Inflammatory macrophage (primary cell): Measurements from ENCODE around the gene FLNB.

Experiments used
- DNase-seq, 2 donors: peaks; one replicate each; pipeline ENCODE4 v3.0.0-alpha.2; 2020 to 2022
- total RNA-seq, 18 experiments: gene quantifications; one replicate each; lab custom pipeline; 2026; ENCODE audit warnings: mixed read lengths in 6 of 18, inconsistent platforms in 2 of 18; lab: John Stamatoyannopoulos, UW

Gene FLNB
- total RNA-seq, result 53.5 to 295 (median 170) reads per million in 18 experiments

DNA sequence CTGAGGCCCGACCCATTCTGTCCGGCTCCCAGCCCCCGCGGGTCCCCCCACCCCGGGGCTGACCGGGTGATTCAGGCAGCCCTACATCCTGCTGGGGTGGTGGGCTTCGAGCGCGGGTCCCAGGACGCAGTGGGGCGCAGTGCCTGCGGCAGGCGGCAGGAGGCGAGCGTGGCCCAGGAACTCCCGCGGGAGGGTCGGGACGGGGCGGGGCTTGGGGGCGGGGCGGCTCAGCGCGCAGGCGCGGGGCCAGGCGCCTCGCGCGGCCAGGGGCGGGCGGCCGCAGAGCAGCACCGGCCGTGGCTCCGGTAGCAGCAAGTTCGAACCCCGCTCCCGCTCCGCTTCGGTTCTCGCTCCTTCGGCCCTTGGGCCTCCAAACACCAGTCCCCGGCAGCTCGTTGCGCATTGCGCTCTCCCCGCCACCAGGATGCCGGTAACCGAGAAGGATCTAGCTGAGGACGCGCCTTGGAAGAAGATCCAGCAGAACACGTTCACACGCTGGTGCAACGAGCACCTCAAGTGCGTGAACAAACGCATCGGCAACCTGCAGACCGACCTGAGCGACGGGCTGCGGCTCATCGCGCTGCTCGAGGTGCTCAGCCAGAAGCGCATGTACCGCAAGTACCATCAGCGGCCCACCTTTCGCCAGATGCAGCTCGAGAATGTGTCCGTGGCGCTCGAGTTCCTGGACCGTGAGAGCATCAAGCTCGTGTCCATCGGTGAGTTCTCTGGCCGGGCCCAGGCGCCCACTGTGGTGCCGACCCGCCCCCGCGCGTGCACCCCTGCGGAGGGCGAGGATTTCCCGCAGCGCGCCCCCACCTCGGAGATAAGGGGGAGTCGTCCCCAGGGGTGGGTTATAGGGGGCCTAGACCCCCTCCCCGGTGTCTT, at the start of gene FLNB:
FLNB (plus strand) TSS at position 282 of the 885 bp plus-strand sequence; CDS start at position 425, 143 bp downstream.
- DNase-seq, result peak; percentile 73 to 87

DNA sequence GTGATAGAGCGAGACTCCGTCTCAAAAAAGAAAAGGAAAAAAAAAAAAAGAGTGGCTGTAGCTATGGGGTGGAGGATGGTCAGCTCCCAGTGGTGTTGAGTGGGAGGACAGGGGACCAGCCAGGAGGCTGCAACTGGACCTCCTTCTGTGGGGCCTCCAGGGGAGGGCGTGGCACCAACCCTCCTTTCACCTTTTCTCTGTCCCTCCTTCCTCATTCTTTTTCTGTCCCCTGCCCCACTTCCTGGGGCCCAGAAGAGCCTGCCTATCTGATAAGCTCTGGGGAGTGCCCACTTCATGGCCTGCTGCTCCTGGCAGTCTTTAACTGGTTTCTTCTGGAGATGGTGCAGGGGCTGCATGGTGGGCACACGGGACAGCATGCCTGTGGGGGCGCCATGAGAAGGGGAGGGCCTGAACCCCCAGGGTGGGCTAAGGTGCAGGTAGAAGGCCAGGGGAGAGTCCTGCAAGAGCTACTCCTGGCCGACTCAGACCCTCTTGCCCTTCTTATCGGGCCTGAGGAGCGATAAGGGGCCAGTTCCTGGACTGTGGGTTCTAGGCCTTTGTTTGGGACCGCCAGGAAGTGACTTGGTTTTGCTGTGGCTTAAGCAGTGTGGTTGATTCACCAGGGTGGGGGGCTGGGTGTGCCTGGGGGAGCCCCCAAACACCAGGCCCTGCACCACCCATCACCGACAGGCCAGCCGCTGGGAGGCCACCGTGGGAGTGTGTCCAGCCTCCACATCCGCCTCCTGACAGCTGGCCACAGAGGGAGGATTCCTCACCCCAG, 49.4 kb upstream of the FLNB start:
- peak in 1 of 2 donors; percentile 73 for DNase-seq

DNA sequence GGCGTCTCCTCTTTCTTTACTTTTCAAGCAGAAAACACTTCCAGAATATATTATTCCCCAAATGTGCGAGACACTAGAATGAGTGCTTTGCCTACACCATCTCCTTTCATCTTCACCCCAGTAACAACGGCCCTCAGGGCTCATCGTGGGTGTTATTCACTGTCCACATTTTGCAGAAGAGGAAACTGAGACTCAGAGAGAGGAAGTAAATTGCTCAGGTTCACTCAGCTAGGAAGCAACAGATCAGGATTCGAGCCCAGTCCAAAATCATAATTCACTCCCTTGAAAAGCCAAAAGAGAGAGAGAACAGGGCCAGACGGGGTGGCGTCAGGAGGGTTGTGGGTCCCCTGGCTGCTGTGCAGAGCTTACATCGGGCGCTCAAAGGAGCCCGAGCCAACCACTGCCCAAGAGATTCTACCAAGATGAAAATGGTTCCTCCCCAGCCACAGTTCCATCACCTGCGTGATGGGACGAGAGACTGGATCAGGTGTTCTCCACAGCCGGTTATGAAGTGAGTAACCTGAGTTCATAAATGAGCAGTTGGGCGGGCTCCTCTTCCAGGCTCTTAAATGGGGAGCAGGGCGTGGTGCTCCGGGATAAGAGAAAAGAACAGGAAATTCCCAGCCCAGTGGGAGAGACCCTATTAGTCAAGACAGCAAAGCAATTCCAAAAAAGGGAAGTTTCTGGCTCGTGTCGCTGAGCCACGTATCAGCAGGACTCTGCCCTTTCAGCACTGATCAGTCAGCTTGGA, 48.6 kb upstream of the FLNB start:
- DNase-seq, result peak; percentile 85 to 90

- DNase-seq, result no peak
Observed at GRCh38 chr3:57960174-57960505, 48.1 kb upstream of the FLNB start.

DNA sequence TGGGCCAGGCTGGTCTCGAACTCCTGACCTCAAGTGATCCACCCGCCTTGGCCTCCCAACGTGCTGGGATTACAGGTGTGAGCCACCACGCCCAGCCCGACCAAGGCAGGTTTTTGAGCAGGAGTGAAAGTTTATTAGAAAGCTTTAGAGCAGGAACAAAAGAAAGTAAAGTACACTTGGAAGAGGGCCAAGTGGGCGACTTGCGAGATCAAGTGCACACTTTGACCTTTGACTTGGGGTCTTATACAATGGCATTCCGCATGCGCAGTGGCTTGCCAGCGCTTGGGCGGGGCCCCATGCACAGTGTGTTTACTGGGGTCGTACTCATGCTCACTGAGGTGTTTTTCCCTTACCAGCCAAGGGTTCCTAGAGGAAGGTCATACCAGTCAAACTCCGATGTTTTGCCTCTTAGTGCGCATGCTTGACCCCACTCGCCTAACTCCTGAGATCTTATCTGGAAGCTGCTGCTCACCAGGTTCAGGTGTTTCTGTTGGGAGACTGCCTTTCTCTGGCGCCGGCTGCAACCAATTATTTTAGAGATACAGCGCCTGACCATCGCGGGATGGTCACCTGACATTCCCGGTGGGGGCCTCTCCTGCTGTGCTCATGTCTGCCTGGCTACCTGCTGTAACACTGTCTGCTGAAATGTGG, 46.9 kb upstream of the FLNB start:
- DNase-seq, result no peak

DNA sequence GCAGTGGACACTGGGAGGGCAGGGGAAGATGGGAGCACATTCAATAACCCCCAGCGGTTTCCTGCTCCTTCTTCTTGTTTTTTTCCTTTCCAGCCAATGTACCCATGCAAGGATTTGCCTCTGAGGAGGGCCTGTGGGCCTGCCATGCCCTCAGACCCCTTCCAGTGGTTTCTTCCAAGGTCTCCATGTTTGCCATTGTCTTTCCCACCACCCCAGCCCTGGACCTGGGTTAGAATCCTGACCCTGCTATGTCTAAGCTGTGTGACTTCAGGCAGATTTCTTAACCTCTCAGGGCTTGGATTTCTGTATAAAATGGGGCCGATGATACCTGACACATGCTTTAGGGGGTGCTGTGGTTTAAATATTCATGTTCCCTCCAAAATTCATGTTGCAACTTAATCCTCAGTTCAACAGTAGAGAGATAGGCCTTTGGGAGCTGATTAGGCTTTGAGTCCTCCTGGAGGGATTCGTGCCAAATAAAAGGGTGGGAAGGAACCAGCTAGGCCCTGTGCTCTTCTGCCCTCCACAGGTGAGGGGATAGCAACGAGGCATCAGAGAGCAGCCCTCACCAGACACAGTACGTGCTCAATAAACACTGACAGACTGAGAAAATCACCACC, 46.3 kb upstream of the FLNB start:
- DNase-seq, result peak; percentile 66 to 69

- DNase-seq, result no peak
Observed at GRCh38 chr3:57962448-57962834, 45.8 kb upstream of the FLNB start.

DNA sequence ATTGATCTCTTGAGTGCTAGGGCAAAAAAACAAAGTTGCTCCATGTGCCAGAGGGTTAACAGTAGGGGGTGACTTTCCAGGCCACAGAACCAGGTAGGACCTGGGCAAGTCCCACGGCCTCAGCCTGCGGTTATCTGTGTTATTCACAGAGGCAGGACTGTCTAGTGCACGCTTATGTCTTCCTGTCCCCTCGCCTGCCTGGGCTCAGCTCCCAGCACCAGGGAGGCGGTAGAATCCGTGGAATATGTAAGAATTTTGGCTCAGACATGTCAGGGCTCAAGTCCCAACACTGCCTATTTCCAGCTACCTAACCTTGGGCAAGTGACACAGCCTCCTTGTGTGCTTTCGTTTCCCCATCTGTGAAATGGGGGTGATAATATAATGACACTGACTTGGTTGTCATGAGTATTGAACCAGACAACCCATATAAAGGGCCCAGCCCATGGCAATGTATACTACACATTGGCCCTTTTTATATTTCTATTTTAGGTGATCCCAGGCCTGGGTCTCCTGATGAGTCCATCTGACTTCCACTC, 44.3 kb upstream of the FLNB start:
- no peak for DNase-seq

- DNase-seq, result no peak
Observed at GRCh38 chr3:57966829-57967228, 41.4 kb upstream of the FLNB start.

DNA sequence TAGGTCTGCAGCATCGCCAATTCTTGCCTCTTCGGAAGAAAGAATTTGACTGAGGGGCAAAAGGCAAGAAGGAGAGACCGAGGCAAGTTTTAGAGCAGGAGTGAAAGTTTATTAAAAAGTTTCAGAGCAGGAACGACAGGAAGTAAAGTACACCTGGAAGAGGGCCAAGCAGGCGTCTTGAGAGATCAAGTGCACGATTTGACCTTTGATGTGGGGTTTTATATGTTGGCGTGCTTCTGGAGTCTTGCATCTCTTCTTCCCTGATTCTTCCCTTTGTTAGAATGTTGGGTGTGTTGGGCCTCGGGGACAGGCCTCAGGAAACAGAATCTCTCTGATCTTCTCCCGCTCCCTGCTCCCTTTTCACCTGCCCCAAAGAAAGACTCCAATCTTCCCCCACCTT, 40.6 kb upstream of the FLNB start:
- DNase-seq, result no peak

DNA sequence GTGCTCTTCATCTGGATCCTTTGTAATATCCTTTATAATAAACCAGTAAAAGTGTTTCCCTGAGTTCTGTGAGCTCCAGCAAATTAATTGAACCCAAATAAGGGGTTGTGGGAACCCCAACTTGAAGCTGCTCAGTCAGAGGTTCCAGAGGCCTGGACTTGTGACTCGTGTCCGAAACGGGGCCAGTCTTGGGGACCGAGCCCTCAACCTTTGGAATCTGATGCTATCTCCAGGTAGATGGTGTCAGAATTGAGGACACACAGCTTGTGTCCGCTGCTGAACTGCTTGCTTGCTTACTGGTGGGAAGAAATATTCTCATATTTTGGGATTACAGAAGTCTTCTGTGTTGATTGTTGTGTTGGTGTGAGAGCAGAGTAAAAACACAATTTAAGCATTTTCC, 39.7 kb upstream of the FLNB start:
- DNase-seq, result no peak

DNA sequence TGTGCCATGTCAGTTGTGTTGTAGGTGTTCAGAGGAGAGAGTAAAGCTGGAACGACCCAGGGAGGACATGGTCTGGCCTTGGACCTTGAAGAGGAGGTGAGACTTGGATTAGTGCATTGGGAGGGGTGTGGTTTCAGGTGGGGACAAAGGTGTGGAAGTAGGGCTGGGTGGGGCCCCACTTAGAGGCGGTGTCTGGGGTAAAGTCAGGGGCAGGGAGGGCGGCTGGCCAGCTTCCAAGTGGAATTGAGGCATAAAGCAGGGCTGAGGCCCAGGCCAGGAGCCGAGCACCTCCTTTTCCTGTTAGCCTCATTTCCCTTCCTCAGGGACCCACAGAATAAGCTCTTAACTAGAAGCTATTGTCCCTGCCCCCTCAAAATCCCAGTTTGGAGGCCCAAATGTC, 36.2 kb upstream of the FLNB start:
- DNase-seq, result no peak

DNA sequence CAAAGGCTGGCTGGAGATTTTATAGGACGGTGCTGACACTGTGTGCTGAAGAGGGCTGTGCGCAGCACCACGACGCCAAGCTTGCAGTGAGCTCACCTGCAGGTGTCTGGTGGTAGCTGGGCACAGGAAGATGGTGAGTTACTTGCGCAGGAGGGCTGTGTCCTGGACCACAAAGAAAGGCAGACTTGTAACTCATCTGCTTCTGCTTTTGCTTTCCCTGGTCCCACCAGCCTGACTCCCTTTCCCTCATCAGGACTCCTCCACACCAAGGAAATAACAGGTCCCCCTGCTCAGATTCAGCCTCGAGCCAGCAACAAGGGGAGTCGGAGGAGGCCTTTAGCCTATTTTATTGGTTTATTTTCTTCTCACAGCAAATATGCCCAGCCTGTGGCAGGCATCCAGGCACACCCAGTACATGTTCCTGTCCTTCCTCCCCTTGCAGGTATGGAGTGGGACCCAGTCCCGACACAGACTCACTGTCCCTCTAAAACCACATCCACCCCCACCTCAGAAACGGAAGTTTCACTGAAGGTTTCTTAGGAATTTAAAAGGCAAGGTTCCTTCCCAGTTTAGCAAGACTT, 35.6 kb upstream of the FLNB start:
- no peak for DNase-seq

GRCh38 chr3:57973715-57974477, 34.3 kb upstream of the FLNB start:
- DNase-seq, result no peak

DNA sequence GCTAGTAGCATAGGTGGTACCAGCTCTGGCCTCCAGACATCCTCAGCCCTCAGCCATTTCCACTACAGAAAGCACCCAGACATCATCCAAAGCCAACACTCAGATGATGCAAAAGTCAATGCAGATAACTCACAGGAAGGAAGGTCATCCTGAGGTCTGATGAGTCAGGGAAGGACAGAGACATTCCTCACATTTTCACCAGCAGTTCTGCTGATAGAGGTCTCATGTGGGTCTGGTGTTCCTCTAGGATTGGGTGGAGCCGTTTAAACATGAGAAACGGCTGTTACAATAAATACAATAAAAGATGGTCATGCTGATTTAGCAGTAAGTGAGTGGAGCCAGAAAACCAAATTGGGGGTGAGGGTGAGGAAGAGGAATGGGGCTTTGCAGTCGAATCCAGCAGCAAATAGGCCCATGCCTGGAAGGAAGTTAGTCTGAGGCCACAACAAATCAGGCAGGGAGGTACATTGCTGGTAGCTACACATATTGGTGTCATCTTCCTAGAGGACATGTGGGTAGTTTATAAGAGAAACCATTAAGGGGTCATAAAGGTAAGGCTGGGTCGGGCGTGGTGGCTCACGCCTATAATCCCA, 33.3 kb upstream of the FLNB start:
- DNase-seq, result peak; percentile 67 to 69

- no peak for DNase-seq
Observed at GRCh38 chr3:57977818-57978235, 30.4 kb upstream of the FLNB start.

- no peak for DNase-seq
Observed at GRCh38 chr3:57978316-57978715, 29.9 kb upstream of the FLNB start.

DNA sequence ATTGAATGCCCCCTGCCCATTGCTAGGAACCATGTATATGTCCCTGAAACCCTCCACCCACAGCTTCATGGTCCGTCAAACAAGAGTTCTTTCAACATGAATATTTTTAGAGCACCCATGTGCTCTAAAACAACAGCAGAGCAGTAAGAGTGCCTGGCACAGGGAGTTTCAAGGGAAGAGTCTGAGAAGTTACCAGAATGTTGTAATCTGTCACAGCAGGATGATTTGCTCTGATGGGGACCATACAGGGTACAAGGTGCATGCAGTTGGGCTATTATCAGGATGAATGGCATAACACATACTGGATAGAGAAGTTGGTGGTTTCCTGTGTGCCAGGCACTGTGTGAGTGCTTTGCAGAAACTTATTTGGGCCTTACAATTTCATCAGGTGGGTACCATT, 27.8 kb upstream of the FLNB start:
- DNase-seq, result no peak

GRCh38 chr3:57981483-57982087, 26.6 kb upstream of the FLNB start:
- DNase-seq, result peak in 1 of 2 donors; percentile 23
